ENCODE measurements around the gene GRIFIN. TPM values are rescaled to one million over a fixed set of nuclear protein-coding genes. Genes with fewer than 3 reads are reported as not detected.

The GRIFIN gene, protein sequence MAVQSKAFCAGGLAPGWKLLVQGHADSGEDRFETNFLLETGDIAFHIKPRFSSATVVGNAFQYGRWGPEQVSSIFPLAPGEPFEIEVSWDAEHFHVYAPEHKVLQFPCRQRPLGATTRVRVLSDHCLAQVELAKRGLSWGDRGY
- total RNA-seq = not detected in 2 replicates

- intact Hi-C loops (cut with micrococcal nuclease) = loop anchor here (5.0 to 10.0 kb wide), 3 partner anchors 46 to 239 kb away; partner anchors contain the start of genes BRAT1 and IQCE
Measured at GRCh38 chr7:2476298-2476697, at the start of gene GRIFIN. Gene GRIFIN (minus strand): TSS chr7:2476398. CDS start chr7:2476383, 15 bp downstream.

GRCh38 chr7:2524808-2525657, 48.8 kb upstream of the GRIFIN start:
- intact Hi-C loops (cut with micrococcal nuclease) = loop anchor here (5.0 to 10.0 kb wide), 3 partner anchors 48 to 580 kb away; partner anchors contain the start of genes CHST12 and GRIFIN

DNA sequence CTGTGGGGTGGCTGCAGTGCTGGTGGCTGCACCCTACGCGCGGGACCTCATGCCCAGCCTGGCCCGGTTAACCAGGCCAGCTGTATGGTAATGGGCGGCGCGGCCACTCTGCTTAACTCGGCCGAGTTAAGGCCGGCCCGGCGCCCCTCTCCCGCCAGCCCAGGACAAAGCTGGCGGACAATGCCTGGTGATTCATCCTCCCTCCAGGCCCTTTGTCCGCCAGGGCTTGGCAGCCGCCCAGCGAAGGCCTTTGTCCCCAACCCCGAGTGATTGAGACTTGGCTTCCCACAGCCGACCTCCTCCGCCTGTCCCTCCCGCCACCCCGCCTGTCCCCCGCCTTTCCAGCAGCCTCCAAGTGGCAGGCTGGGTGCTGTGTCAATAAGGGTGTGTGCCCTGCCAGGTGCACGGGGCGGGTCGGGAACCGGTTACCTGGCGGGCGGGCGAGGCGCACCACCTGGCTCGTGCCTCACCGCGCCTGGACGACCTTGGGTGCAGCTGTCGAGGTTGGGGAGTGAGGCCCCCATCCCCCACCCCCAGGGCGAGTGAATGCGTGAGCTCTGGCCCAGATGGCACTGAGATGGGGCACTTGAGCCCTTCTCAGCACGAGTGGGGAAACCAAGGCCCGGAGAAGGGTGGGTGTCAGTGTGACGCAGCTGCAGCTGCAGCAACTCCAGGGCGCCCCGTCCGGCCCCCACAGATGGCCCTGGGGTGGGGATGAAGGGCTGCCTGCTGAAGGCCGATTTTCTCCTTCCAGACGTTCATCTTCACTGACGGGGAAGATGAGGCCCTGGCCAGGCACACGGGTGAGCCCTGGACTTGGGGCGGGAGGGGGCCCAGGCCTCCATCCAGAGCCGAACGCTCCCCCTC, 48.0 kb upstream of the GRIFIN start:
- intact Hi-C loops (cut with micrococcal nuclease) = loop anchor here (5.0 to 10.0 kb wide), 3 partner anchors 47 to 579 kb away; partner anchors contain the start of genes CHST12 and GRIFIN

- intact Hi-C loops (cut with micrococcal nuclease) = loop anchor here (5.0 to 10.0 kb wide), 3 partner anchors 46 to 579 kb away; partner anchors contain the start of genes CHST12 and GRIFIN
Measured at GRCh38 chr7:2523461-2523936, 47.3 kb upstream of the GRIFIN start.

GRCh38 chr7:2522780-2523433, 46.7 kb upstream of the GRIFIN start:
- intact Hi-C loops (cut with micrococcal nuclease) = loop anchor here (1.0 to 10.0 kb wide), 4 partner anchors 7 to 578 kb away; partner anchors contain the start of genes CHST12 and GRIFIN

DNA sequence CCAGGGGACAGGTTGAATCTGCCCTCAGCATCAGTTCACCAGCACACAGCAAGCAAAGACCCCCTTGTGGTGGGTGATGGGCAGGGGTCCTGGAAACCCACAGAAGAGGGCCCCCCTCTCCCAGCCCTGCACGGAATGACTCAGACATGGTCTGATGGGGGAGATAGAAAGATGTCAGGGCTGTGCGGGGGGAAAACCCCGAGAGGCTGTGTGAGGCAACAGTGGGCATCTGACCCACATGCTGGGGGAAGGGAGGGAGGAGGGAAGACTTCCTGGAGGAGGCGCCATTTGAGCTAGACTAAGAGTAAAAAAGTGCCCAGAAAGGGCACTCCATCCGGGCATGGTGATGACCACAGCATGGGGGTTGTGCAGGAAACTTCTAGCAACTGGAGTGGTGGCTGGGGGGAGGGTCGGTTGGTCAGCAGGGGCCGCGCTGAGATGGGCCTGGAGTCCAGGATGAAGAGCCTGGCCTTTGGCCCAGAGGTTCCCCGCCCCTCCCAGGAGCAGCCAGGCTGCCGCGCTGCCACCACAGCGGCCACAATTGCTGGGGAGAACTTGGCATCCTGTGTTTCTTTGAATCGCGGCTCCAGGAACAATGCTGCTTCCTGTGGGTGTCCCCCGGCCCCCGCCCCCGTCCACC, 45.9 kb upstream of the GRIFIN start:
- intact Hi-C loops (cut with micrococcal nuclease) = loop anchor here (1.0 to 10.0 kb wide), 4 partner anchors 8 to 577 kb away; partner anchors contain the start of genes CHST12 and GRIFIN

GRCh38 chr7:2521341-2521745, 45.1 kb upstream of the GRIFIN start:
- intact Hi-C loops (cut with micrococcal nuclease) = loop anchor here (5.0 to 10.0 kb wide), 3 partner anchors 44 to 577 kb away; partner anchors contain the start of genes CHST12 and GRIFIN

- intact Hi-C loops (cut with micrococcal nuclease) = loop anchor here (5.0 to 10.0 kb wide), 3 partner anchors 44 to 576 kb away; partner anchors contain the start of genes CHST12 and GRIFIN
Measured at GRCh38 chr7:2520761-2521290, 44.6 kb upstream of the GRIFIN start.

DNA sequence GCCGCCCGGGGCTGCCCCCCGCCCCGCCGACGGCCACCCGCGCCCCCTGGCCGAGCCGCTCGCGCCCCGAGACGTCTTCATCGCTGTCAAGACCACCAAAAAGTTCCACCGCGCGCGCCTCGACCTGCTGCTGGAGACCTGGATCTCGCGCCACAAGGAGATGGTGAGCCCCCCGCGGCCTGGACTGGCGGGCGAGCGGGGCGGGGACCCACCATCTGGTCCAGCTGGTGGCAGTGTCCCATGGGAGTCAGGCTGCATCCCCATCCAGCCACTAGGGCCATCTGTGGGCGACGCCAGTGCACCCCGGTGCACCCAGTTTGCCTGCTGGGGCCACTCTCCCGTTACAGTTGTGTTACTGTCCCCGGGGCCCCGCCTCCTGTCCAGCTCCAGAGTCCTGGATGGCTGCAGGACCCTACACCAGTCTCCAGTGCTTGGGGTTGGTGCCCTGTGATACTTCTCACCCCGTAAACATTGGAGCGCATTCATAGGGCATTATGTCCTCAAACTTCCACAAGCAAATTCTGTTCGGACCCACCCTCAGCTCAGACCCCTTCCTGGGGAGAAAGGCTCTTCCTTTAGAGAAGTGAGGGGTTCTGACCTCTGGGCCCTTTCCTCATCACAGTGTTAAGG, 44.0 kb upstream of the GRIFIN start:
- intact Hi-C loops (cut with micrococcal nuclease) = loop anchor here (5.0 to 10.0 kb wide), 3 partner anchors 43 to 575 kb away; partner anchors contain the start of genes CHST12 and GRIFIN

- intact Hi-C loops (cut with micrococcal nuclease) = loop anchor here (1.0 kb wide), 3 partner anchors 8 to 112 kb away; partner anchors contain the start of gene TTYH3
Measured at GRCh38 chr7:2519119-2519930, 43.1 kb upstream of the GRIFIN start, which contains the start of gene LFNG. Gene LFNG (plus strand): TSS chr7:2519774. CDS start chr7:2519862, 88 bp downstream.

DNA sequence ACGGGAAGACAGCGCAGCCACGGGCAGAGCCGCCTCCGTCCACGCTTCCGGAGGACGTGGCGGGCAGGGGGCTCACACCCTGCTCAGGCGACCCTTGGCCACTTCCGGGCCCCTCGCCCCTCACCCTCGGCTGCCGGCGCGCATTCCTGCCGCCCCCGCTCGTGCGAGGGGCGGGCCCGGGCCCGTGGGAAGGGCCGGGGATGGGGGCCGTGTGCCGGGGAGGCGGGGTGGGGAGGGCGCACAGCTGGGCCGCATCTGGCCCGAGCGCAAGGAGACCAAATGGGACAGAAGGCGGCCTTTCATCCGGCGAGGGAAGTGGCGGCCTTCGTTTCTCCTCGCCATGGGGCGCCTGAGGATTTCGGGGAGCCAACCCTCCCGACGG, 42.5 kb upstream of the GRIFIN start:
- intact Hi-C loops (cut with micrococcal nuclease) = loop anchor here (1.0 kb wide), 3 partner anchors 7 to 113 kb away; partner anchors contain the start of gene TTYH3

DNA sequence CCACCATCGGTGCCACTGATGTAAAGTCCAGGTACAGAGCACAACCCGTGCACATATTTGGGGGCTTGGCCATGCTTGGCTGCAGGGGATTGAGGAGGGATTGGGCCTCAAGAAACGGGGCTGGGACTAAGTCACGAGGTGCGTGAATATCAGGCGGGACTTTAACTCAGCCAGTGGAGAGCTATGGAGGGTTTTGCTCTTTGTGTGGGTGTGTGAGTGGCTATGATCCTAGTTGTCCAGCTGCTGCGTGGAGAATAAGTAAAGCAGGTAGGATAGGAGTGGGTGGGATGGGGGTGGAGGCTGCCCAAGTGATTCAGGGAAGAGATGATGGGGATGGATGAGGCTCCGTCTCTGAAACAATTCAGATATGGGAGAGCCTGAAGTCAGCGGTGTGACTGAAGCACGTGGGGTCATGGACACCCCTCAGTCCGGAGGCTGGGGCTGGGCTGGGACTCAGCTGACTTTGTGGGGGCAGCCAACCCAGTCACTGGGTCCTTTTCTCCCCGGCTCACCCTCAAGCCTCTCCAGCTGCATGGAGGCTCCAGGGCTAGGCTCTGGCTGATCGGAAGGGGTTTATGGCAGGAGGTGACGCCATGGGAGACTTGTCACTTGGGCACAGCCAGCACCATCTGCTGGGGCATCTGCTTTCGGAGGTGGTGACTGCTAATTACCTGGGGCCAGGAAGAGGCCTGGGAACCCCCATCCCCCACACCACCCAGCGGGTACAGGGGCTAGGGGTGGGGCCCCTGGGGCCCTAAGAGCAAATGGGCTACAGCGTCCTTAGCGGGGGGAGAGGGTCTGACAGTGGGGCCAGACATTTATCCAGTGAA, 41.7 kb upstream of the GRIFIN start:
- intact Hi-C loops (cut with micrococcal nuclease) = no loop called here

GRCh38 chr7:2517026-2517425, 40.8 kb upstream of the GRIFIN start:
- intact Hi-C loops (cut with micrococcal nuclease) = no loop called here

GRCh38 chr7:2516194-2516555, 40.0 kb upstream of the GRIFIN start:
- intact Hi-C loops (cut with micrococcal nuclease) = no loop called here

DNA sequence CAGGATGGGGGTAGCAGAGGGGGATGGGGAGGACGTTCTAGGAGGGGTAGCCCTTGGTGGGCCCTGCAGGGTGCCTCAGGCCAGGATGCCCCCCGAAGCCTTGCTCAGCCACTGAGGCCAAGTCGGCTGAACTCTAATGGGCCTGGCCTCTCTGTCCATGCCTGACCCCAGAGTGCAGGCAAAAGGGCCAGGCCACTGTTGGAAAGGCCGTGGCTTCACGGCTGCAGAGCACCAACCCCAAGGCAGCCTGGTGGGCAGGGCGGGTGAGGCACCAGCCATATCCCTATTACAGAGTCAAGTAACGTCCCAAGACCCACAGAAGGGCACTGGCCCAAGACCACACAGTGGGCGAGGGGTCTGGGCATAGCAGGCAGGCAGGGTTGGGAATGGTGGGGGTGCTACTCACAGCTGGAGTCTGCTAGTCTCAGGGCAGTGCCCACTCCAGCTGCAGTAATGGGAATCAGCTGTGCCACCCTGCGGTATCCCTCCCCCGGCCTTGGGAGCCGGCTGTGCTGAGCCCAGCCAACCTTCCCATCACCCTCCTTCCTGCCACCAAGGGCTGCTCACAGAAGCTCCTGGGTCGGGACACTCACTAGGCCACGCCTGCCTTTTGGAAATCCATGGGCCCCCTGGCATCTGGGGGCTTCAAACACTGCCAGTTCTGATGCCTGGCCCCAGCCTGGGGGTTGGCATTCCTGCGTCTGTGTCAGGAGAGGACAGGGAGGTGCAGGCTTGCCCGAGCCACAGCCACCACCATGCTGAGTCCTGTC, 39.4 kb upstream of the GRIFIN start:
- intact Hi-C loops (cut with micrococcal nuclease) = no loop called here
